Common myeloid progenitor, CD34-positive (primary cell): Measurements from ENCODE around the gene EFNA3.

Experiments
- CTCF ChIA-PET: fragments of 350-600 bp; sonication (Branson Sonifier 250); formaldehyde crosslinking; loops from one replicate; lab custom pipeline; 2021; ENCODE audit warnings: antibody characterized with exemption; lab: Charles Lee
- POLR2A ChIA-PET: fragments of 350-600 bp; sonication (Branson Sonifier 250); formaldehyde crosslinking; loops from one replicate; lab custom pipeline; 2021; ENCODE audit warnings: antibody characterized with exemption; lab: Charles Lee
- DNase-seq, 3 donors: peaks; one replicate each; pipeline versions ENCODE4 v3.0.0 to v3.0.0-alpha.2; 2013
- H3K27ac ChIP-seq, 2 experiments: 1 replicate in 1 of 2; 2 replicates in 1 of 2; pipeline ENCODE4 v1.7.0; 2013; ENCODE audit warnings: inconsistent platforms in 2 of 2, low read length in 2 of 2, mild to moderate bottlenecking in 2 of 2, low read depth in 1 of 2, moderate library complexity in 1 of 2; ENCODE audit not compliant: severe bottlenecking in 2 of 2, insufficient read depth in 1 of 2, poor library complexity in 1 of 2
- H3K27me3 ChIP-seq, 5 experiments: replicated peaks in 2 of 5; 1 replicate in 3 of 5; 2 replicates in 2 of 5; pipeline versions ENCODE4 v1.6.1 to v1.7.0; 2013; ENCODE audit warnings: low read length in 4 of 5, mild to moderate bottlenecking in 2 of 5, moderate library complexity in 2 of 5, inconsistent platforms in 1 of 5; ENCODE audit not compliant: insufficient read depth in 5 of 5, control insufficient read depth in 4 of 5
- H3K36me3 ChIP-seq, 4 experiments: 1 replicate in 2 of 4; 2 replicates in 2 of 4; pipeline versions ENCODE4 v1.6.1 to v1.7.0; 2013; ENCODE audit warnings: low read length in 3 of 4, control low read depth in 1 of 4, mild to moderate bottlenecking in 1 of 4; ENCODE audit not compliant: control insufficient read depth in 4 of 4, insufficient read depth in 4 of 4
- H3K4me1 ChIP-seq, 4 experiments: 1 replicate in 3 of 4; 2 replicates in 1 of 4; pipeline versions ENCODE4 v1.6.1 to v1.7.1; 2013; ENCODE audit warnings: low read length in 3 of 4, mild to moderate bottlenecking in 3 of 4, control low read depth in 1 of 4, inconsistent platforms in 1 of 4, moderate library complexity in 1 of 4; ENCODE audit not compliant: control insufficient read depth in 4 of 4, insufficient read depth in 4 of 4; ENCODE audit errors: control extremely low read depth in 1 of 4
- H3K4me3 ChIP-seq, 7 experiments: 1 replicate in 4 of 7; 2 replicates in 3 of 7; pipeline versions ENCODE4 v1.5.1 to v1.7.0; 2013; ENCODE audit warnings: mild to moderate bottlenecking in 7 of 7, low read length in 6 of 7, moderate library complexity in 6 of 7, inconsistent platforms in 2 of 7, low read depth in 2 of 7, control low read depth in 1 of 7; ENCODE audit not compliant: insufficient read depth in 4 of 7, control insufficient read depth in 1 of 7; ENCODE audit errors: extremely low read depth in 1 of 7
- H3K9me3 ChIP-seq, 5 experiments: 1 replicate in 4 of 5; 2 replicates in 1 of 5; pipeline versions ENCODE4 v1.6.1 to v1.7.1; 2013; ENCODE audit warnings: low read length in 4 of 5, mild to moderate bottlenecking in 2 of 5, inconsistent platforms in 1 of 5, low read depth in 1 of 5, moderate library complexity in 1 of 5; ENCODE audit not compliant: control insufficient read depth in 4 of 5, insufficient read depth in 2 of 5; ENCODE audit errors: control extremely low read depth in 1 of 5
- WGBS: methylation state at CpG from one replicate; pipeline ENCODE4 v1.1.5; 2013; ENCODE audit not compliant: insufficient coverage; 5-methylcytosine and 5-hydroxymethylcytosine counted together

The EFNA3 gene

GRCh38 chr1:155062151-155062686, 16.4 kb upstream of the EFNA3 start:
- no peak for DNase-seq
- Histone ChIP-seq H3K27me3 (no peaks in the 10 kb centered on the region), H3K9me3 (no peaks in the 10 kb centered on the region), H3K27ac (no peak overlapping the region), H3K4me3 (no peak overlapping the region), H3K4me1 (peaks cover 0 to 29% (median 27%) of the 10 kb centered on the region in 4 experiments), H3K36me3 (peaks cover 0 to 26% (median 17%) of the 10 kb centered on the region in 4 experiments)
- WGBS, result 92% methylated on average over 22 of the region's 29 CpGs
- CTCF ChIA-PET, result interaction anchor here (0.8 to 22.6 kb wide), 18 partner anchors 7 to 591 kb away, joined by 3 to 368 read pairs (median 3); partner anchors contain the start of genes ADAM15, DCST1, DCST2 and EFNA3
- POLR2A ChIA-PET, result interaction anchor here (1.4 to 1.9 kb wide), 2 partner anchors 10 to 22 kb away, joined by 3 to 10 read pairs; no protein-coding TSS in a partner anchor

- 13% methylated on average over 35 of the region's 46 CpGs for WGBS
- no peaks in the 10 kb centered on the region for H3K27me3 ChIP-seq
- peak overlapping the region in 6 of 7 experiments; percentile 44 to 88 (median 76) for H3K4me3 ChIP-seq
- no peaks in the 10 kb centered on the region for H3K9me3 ChIP-seq
- H3K27ac ChIP-seq, result no peak overlapping the region
- peaks cover 0 to 29% (median 27%) of the 10 kb centered on the region in 4 experiments for H3K4me1 ChIP-seq
- CTCF ChIA-PET, result interaction anchor here (0.9 to 22.6 kb wide), 7 partner anchors 13 to 53 kb away, joined by 3 to 368 read pairs (median 5); partner anchors contain the start of genes ADAM15 and EFNA3
- peak; percentile 51 to 75 (median 71) for DNase-seq
- POLR2A ChIA-PET, result interaction anchor here (0.6 to 1.9 kb wide), 2 partner anchors 22 to 68 kb away, joined by 3 to 10 read pairs; no protein-coding TSS in a partner anchor
- H3K36me3 ChIP-seq, result peaks cover 0 to 20% (median 11%) of the 10 kb centered on the region in 4 experiments
These were observed 15.8 kb upstream of the EFNA3 start for GRCh38 chr1:155062702-155063411.

- Histone ChIP-seq H3K4me1 (peaks cover 0 to 29% (median 27%) of the 10 kb centered on the region in 4 experiments), H3K36me3 (peaks cover 0 to 13% (median 7%) of the 10 kb centered on the region in 4 experiments), H3K9me3 (no peaks in the 10 kb centered on the region), H3K27me3 (no peaks in the 10 kb centered on the region), H3K27ac (peak within 1 kb of the TSS in 1 of 2 experiments; percentile 34), H3K4me3 (peak within 1 kb of the TSS; percentile 44 to 88 (median 76))
- CTCF ChIA-PET, result interaction anchor here (0.9 to 22.6 kb wide), 7 partner anchors 12 to 53 kb away, joined by 3 to 368 read pairs (median 5); partner anchors contain the start of genes ADAM15 and EFNA3
- POLR2A ChIA-PET, result interaction anchor here (0.6 to 1.9 kb wide), 2 partner anchors 21 to 67 kb away, joined by 3 to 10 read pairs; no protein-coding TSS in a partner anchor
- WGBS, result 0% methylated on average over 13 of the region's 57 CpGs
- peak; percentile 88 to 95 (median 95) for DNase-seq
These were observed 15.0 kb upstream of the EFNA3 start, which contains the start of gene EFNA4 for GRCh38 chr1:155063550-155064110. Gene EFNA4, plus strand, starts transcription at chr1:155063740. Its CDS starts 84 bp downstream, at chr1:155063824.

- WGBS, result 0% methylated on average over 9 of the region's 14 CpGs
- Histone ChIP-seq H3K36me3 (peaks cover 0 to 15% (median 7%) of the 10 kb centered on the region in 4 experiments), H3K4me1 (peaks cover 0 to 29% (median 27%) of the 10 kb centered on the region in 4 experiments), H3K4me3 (peak overlapping the region; percentile 44 to 88 (median 76)), H3K27me3 (no peaks in the 10 kb centered on the region), H3K9me3 (no peaks in the 10 kb centered on the region), H3K27ac (peak overlapping the region in 1 of 2 experiments; percentile 34)
- POLR2A ChIA-PET, result interaction anchor here (1.9 kb wide), 1 partner anchor 20 kb away, joined by 10 read pairs; no protein-coding TSS in a partner anchor
- DNase-seq, result peak in 2 of 3 donors; percentile 63 to 72
- CTCF ChIA-PET, result interaction anchor here (0.7 to 22.6 kb wide), 7 partner anchors 12 to 109 kb away, joined by 3 to 368 read pairs (median 7); partner anchors contain the start of genes ADAM15, EFNA3 and PBXIP1
These were observed 14.4 kb upstream of the EFNA3 start for GRCh38 chr1:155064111-155064831.

DNA sequence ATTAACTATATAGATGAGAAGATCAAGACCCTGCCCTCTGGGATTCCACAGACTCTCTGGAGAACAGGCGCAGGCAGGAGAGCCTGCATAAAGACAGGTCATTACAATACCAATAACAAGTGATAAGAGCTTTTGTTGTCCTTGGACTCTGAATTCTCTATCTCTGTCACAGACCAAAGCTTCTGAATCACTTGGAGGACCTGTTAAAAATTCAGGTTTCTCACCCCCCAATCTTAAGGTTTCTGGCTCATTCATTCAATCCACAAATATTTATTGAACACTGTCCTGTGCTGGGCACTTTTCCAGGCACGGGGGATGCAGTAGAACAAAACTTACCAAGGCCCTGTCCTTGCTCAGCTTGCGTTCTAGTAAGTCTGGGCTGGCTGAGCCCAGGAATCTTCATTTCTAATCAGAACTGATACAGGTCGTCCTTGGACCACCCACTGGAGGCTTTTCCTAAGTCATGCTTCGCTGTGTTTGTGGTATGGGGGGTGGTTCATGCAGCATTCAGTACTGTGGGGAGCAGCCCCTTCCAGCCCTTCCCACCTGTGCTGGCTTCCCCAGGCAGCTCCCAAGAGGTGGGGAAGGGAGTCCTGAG, 13.7 kb upstream of the EFNA3 start:
- Histone ChIP-seq H3K4me1 (peaks cover 0 to 32% (median 27%) of the 10 kb centered on the region in 4 experiments), H3K27ac (no peak overlapping the region), H3K4me3 (no peak overlapping the region), H3K36me3 (peaks cover 0 to 16% (median 9%) of the 10 kb centered on the region in 4 experiments), H3K9me3 (no peaks in the 10 kb centered on the region), H3K27me3 (no peaks in the 10 kb centered on the region)
- DNase-seq, result no peak
- ChIA-PET CTCF (interaction anchor here (1.5 to 22.6 kb wide), 4 partner anchors 11 to 27 kb away, joined by 7 to 368 read pairs (median 144); partner anchors contain the start of genes ADAM15 and EFNA3), POLR2A (interaction anchor here (0.6 kb wide), 1 partner anchor 42 kb away, joined by 4 read pairs; no protein-coding TSS in a partner anchor)
- 90% methylated on average over 4 of the region's 5 CpGs for WGBS

- Histone ChIP-seq H3K36me3 (peaks cover 0 to 11% (median 6%) of the 10 kb centered on the region in 4 experiments), H3K4me3 (no peak overlapping the region), H3K27ac (no peak overlapping the region), H3K9me3 (no peaks in the 10 kb centered on the region), H3K27me3 (no peaks in the 10 kb centered on the region), H3K4me1 (peaks cover 0 to 42% (median 37%) of the 10 kb centered on the region in 4 experiments)
- DNase-seq, result no peak
- POLR2A ChIA-PET, result no interaction called here
- 97% methylated on average over 7 of the region's 8 CpGs for WGBS
- CTCF ChIA-PET, result interaction anchor here (0.8 to 22.6 kb wide), 6 partner anchors 9 to 103 kb away, joined by 3 to 368 read pairs (median 66); partner anchors contain the start of genes ADAM15 and EFNA3
These were observed 11.9 kb upstream of the EFNA3 start for GRCh38 chr1:155066777-155067176.
